COLO668 (cell line): ENCODE results near the gene GJC1.
"Not testable (repeated sequence)": the region's sequence is repeated elsewhere in the genome, so short reads cannot be mapped to it uniquely, and the experiment has no call there.

ENCODE experiments used
- DNase-seq: peaks from one replicate; lab custom pipeline; 2025; ENCODE audit not compliant: unreplicated experiment; lab: John Stamatoyannopoulos, UW

GJC1 gene

DNA sequence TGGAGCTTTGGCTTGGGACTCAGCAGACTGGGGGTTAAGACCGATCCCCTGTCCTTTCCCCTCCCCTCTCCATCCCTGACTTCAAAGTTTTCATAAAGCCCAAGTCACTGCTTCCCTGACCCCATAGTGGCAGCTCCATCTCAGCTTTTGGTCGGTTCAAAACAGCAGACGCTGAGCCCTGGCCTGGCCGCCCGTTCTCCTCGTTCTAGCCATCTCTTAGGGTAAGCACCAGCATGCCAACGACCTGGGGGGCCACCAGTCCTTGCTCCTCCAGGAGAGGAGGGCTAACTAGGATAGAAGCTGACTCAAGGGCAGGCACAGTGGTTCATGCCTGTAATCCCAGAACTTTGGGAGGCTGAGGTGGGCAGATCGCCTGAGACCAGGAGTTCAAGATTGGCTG lies 16.1 kb upstream of the GJC1 start:
- no peak for DNase-seq

DNA sequence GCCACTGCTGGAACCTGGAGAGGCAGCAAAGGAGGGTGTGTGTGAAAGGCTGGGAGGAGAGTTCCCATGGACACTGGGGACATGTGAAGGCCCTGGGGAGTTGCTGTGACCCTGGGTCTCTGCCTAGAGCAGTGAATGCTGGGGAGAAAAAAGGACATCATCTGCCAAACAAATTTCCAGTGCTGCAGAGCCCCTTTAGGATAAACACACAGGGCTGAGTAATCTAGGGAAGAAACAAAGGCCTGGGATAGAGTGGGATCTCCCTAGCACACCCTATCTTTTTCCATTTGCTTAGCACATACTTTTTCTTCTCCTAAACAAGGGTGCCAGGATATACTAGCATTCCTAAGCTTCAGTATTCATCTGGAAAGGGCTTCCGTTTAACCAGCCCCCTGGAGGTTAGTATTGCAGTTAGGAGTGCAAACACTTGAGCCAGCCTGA lies 14.3 kb upstream of the GJC1 start:
- DNase-seq = no peak

- DNase-seq = no peak
Measured at GRCh38 chr17:44842748-44843147, 12.7 kb upstream of the GJC1 start.

- DNase-seq = no peak
Measured at GRCh38 chr17:44840936-44841335, 10.8 kb upstream of the GJC1 start.

- no peak for DNase-seq
Measured at GRCh38 chr17:44840274-44840673, 10.2 kb upstream of the GJC1 start.

GRCh38 chr17:44837196-44837595 lies 7.1 kb upstream of the GJC1 start:
- no peak for DNase-seq

DNA sequence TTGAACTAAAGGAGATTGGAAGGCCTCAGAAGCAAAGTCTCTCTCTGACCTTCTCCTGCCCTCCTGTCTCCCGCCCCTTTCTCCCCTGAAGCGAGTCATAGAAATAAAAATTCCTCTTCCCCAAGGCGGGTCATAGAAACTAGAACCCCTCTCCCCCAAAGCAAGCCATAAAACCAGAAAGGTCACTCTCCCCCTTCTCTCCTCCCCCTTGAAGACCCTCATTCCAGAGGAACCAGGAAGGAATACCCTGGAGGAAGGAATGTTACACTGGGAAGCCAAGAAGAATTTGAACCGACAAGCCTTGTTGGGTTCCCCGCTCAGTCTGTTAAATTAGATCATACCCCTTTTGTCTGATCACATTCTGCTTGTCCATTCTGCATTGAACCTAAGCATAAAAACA lies 2.7 kb upstream of the GJC1 start:
- DNase-seq = no peak

DNA sequence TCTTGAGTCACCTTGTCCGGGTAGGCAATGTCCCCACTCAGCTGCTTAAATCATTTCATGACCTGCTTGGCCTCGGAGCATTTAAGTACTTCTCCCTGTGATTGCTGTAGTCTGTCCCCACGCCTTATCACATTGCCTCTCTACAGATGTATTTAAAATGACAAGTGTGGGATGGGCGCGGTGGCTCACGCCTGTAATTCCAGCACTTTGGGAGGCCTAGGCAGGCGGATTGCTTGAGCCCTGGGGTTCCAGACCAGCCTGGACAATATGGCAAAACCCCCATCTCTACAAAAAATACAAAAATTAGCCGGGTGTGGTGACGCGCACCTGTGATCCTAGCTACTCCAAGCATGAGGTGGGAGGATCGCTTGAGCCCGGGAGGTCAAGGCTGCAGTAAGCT lies 1.3 kb upstream of the GJC1 start:
- no peak for DNase-seq

DNA sequence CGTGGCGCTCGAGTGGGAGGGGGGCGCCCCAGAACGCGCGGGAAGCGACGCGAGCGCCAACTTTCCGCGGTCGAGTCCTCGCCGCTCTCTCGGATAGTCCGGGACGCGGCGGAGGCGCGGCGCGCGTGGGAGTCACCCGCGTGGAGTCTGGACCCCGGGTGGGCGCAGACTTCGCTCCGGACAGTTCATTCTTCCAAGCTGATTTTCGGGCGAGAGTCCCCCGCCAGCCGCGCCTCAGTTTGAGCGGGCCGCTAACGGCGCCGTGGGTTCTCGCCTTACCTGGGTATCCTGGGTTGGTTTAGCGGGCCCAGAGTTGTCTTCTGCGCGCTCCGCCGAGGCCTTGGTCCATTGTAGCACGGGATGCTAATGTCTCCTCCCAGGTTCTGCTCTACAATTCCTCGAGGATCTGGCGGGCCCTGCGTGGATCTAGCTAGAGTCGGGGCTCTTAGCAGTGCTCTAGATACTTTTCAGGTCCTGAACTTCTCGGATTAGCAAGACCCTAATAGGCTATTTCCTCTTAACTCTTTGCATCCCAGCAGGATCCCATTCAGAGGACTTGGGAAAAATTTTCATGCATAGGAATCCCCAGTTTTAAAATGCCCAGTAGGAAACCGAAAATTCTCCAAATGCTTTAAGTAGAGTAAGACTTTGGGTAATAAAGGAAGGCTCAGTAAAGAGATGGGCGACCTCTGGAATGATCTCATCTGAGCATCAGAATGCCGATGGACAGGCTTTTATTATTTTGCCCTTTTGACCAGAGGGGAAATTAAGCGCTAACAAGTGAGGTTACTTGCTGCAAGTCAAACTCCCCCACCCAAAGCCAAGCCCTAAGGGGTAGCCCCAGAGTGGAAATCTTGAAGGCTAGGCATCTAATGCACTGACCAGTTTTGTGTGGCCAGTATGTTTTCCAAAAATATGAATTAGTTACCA lies 537 bp upstream of the GJC1 start:
- DNase-seq = peak; percentile 3

DNA sequence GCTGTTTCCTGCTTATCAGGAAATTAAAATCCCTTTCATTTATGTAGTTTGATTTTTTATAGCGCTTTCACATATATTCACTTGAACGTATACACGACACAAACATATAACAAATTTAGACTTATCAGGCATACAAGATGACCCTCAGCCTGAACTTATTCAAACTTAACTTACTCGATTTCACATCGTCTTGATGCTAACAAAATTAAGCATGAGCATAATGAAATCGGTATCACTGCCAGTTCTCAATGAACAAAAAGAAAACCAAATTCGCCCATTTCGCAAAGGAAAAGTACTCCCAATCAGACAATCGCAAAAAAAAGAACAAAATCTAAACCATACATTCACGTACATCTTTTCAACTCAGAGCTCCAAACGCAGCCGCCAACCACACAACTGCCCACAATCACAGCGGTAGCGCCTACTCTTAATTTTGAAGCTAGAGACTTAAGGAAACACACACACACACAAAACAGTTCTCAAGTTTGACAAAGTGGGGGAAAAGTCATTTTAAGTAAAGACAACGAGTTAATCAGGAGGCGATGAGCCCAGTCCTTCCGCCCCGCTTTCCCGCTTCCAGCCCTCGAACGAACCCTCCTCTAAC lies 1.1 kb downstream of the GJC1 start:
- DNase-seq = no peak

GRCh38 chr17:44827863-44828262 lies 2.2 kb downstream of the GJC1 start:
- DNase-seq = no peak

GRCh38 chr17:44826123-44826790 lies 3.8 kb downstream of the GJC1 start:
- DNase-seq = no peak

DNA sequence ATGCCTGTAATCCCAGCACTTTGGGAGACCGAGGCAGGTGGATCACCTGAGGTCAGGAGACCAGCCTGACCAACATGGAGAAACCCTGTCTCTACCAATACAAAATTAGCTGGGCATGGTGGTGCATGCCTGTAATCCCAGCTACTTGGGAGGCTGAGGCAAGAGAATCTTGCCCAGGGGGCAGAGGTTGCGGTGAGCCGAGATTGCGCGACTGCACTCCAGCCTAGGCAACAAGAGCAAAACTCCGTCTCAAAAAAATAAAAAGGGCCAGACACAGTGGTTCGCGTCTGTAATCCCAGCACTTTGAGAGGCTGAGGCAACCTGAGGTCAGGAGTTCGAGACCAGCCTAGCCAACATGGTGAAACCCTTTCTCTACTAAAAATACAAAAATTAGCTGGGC lies 4.9 kb downstream of the GJC1 start:
- not testable (repeated sequence) for DNase-seq

DNA sequence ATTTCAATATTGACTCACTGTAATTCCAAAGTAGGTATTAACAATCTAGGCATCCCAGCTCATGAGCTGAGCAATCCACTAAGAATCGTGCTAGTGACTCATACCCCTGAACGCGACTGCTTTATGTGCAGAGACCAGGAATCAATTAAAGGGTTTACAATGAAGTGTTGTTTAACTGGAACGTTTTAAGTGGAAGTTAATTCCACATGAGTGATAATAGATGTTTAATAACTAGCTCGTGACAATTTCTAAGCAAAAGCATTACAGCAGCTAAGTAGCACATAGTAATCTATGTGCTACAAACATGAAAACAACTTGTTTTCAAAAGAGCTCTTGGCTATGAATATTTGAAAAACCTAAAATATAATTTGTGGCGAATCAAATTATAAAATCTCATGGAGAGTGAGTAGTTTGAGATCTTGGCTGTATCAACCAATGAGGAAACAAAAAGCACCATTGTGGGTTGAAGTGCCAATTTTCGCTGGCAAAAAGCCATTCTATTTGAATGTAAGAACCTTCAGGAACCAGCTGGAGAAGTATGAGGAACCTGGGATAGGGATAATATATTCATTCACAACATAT lies 9.4 kb downstream of the GJC1 start:
- DNase-seq = peak; percentile 1

DNA sequence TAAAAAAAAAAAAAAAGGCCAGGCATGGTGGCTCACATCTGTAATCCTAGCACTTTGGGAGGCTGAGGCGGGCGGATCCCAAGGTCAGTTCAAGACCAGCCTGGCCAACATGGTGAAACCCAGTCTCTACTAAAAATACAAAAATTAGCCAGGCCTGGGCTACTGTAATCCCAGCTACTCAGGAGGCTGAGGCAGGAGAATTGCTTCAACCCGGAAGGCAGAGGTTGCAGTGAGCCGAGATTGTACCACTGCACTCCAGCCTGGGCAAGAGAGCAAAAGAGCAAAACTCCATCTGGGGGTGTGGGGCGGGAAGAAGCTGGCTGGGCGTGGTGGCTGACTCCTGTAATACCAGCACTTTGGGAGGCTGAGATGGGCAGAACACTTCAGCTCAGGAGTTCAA lies 11.6 kb downstream of the GJC1 start:
- not testable (repeated sequence) for DNase-seq

DNA sequence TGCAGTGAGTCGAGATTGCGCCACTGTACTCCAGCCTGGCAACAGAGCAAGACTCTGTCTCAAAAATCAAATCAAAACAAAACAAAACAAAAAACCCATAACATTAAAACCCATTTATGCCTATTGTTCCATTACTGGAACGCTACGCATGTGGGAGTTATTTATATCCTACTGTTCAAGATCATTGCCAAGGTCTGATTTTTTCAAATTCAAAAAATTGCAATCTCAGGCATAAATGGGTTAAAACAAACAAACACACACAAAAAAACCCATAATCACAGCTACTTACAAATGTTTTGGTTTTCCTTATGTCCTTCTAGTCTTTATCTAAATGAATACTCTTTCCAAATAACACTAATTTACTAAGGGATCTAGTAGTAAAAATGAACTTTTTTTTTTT lies 17.8 kb downstream of the GJC1 start:
- no peak for DNase-seq

DNA sequence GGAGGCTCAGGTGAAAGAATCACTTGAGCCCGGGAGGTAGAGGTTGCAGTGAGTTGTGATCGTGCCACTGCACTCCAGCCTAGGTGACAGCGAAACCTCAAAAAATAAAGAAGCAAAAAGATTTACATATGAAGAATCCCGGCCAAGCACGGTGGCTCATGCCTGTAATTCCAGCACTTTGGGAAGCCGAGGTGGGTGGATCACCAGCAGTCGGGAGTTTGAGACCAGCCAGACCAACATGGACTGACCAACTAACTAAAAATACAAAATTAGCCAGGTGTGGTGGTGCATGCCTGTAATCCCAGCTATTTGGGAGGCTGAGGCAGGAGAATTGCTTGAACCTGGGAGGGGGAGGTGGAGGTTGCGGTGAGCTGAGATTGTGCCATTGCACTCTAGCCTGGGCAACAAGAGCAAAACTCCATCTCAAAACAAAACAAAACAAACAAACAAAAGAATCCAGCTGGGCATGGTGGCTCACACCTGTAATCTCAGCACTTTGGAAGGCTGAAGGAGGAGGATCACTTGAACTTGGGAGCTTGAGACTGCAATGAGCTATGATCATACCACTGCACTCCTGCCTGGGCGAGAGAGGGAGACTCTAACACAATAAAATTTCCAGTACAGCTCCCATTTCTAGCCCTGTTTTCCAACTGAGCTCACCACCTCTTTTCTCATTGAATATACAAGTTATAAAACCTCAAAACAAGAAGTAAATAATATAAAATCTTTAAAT lies 21.3 kb downstream of the GJC1 start:
- not testable (repeated sequence) for DNase-seq

DNA sequence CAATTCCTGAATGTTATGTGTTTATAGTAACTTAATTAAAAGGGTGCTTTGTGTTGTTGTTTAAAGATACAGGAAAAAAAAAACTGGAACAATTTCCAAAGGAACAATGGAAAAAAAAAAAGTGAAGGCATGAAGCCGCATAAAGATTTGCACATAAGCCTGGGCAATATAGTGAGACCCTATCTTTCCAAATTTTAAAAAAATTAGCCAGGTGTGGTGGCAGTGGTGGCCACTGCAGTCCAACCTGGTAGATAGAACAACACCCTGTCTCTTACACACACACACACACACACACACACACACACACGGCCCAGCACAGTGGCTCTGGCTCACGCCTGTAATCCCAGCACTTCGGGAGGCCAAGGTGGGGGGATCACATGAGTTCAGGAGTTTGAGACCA lies 21.9 kb downstream of the GJC1 start:
- DNase-seq = no peak

DNA sequence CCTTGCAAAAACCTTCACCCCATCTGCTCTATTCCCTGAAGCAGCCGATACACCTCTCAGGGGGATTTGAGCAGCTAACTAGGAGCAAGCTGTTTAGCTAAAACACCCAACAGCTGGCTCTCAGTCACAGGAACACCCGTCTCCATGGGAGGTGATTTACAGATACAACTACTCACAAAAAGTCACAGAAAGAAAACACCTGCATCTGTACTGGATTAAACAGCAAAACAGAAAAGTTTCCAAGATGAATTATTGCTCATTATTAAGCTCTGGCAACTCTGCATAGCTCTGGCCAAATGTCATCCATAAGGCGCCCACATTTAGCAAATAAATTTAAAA lies 22.3 kb downstream of the GJC1 start:
- DNase-seq = no peak

DNA sequence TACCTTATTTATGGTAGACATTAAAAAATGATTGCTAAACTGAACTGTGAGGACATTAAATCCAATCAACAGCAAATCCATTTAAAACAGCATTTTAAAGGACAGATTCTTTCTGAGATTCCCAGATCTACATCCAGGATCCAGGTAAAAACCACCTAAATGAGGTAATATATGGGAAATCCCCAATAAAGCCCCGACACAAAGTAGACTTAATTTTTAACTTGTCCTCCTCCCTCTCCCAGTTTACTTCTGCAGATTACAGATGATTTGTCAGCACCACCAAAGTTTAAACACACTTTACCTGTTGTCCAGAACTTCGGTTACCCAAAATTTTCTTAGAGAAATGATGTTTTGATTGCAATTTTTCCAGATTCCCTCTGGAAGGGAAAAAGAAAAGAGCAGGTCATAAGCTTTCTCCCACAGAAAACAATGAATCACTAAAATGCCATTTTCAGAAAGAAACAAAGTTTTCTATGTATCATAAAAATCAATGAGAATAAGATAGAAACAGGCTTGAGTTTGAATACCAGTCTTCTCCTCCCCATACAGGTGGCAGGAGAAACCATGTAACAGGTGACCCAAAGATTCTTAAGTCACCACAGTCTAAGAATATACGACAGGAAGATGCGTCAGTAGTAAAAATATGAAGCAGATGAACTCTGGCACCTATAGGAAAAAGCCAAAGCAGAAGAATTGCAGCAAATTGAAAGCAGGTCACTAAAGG lies 22.8 kb downstream of the GJC1 start:
- DNase-seq = no peak
